NCI-H774 (cell line): ENCODE measurements around the gene CHGA.

Source experiments
- DNase-seq: peaks from one replicate; lab custom pipeline; 2025; lab: John Stamatoyannopoulos, UW

CHGA gene

DNA sequence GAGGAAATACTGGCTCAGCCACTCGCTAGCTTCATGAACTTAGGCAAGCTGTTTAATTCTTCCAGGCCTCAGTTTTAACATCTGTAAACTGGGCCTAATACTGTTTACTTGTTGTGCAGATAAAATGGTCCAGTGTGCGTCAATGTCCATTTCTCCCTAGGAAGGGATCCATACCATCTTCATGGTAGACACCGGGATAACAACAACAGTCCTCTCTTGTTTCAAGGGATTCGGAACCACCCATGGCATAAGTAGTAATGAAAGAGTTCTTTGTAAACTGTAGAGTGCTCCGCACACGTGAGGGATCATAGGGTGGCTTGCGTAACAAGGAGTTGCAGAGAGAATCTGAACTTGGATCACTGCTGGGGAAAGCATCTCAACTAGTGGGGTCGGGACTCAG, 17.3 kb upstream of the CHGA start:
- DNase-seq: no peak

- no peak for DNase-seq
Observed at GRCh38 chr14:92906420-92906819, 16.5 kb upstream of the CHGA start.

DNA sequence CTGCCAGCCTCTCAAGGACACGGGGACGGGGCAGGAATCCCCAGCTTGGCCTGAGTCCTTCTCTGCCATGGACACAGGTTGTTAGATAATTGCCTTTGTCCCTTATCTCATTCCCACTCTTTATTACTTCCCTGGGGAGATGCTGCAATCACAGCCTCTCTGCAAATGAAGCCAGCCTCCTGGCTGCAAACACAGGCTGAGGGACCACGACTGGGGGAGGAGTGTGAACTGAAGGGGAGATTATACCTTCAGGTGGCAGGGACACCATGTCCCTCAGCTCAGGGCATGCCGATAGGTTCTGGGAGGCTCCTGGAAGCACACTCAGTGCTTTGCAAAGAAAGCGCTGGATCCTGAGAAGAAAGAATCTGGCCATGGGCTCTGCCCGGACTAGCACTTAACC, 16.1 kb upstream of the CHGA start:
- no peak for DNase-seq

DNA sequence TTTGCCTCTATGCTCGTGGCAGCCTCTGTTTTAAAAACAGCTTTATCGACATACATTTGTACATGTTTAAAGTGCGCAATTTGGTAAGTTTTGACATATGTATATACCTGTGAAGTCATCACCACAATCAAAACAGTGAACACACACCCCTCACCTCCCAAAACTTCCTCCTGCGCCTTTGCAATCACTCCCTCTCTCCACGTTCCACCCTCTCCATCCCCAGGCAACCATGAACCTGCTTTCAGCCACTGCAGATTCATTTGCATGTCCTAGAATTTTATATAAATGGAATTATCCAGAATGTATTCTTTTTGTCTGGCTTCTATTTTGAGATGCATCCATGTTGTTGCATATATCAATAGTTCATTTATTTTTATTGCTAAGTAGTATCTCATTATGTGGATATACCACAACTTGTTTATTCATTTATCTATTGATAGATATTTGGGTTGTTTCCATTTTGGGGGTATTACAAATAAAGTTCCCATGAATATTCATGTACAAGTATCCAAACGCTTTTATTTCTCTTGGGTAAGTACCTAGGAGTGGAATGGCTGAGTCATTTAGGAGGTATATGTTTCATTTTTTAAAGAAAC, 15.5 kb upstream of the CHGA start:
- DNase-seq: no peak

- DNase-seq: no peak
Observed at GRCh38 chr14:92914087-92914656, 8.8 kb upstream of the CHGA start.

GRCh38 chr14:92916201-92916600, 6.7 kb upstream of the CHGA start:
- no peak for DNase-seq

- no peak for DNase-seq
Observed at GRCh38 chr14:92917041-92917940, 5.7 kb upstream of the CHGA start.

DNA sequence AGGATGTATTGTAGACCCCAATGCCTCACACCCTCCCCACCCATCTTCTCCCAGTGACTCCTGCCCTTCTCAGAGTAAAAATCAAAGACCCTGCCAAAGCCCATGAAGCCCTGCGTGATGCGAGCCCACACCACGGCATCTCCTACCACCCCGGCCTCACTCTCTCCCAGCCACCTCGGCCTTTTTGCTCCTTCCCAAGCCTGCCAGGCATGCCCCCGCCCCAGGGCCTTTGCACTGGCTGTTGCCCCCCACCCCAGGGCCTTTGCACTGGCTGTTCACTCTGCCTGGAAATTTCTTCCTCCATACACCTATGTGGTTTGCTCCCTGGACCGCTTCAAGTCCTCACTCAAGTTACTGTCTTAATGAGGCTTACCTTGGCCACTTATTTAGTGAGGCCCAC, 5.0 kb upstream of the CHGA start:
- no peak for DNase-seq

DNA sequence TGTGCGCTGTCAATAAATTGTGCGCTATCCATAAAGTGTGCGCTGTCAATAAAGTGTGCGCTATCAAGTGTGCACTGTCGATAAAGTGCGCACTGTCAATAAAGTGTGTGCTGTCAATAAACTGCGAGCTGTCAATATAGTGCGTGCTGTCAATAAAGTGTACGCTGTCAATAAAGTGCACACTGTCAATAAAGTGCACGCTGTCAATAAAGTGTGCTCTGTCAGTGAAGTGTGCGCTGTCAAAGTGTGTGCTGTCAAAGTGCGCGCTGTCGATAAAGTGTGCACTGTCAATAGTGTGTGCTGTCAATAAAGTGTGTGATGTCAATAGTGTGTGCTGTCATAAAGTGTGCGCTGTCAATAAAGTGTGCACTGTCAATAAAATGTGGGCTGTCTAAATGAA, 2.9 kb upstream of the CHGA start:
- no peak for DNase-seq

GRCh38 chr14:92922155-92922735, 705 bp upstream of the CHGA start:
- DNase-seq: peak; percentile 41

GRCh38 chr14:92923744-92924103, 774 bp downstream of the CHGA start:
- no peak for DNase-seq

- DNase-seq: no peak
Observed at GRCh38 chr14:92924247-92924646, 1.3 kb downstream of the CHGA start.

- DNase-seq: no peak
Observed at GRCh38 chr14:92925446-92925845, 2.5 kb downstream of the CHGA start.

- DNase-seq: no peak
Observed at GRCh38 chr14:92926180-92926845, 3.4 kb downstream of the CHGA start.

GRCh38 chr14:92926931-92927330, 4.0 kb downstream of the CHGA start:
- DNase-seq: no peak

DNA sequence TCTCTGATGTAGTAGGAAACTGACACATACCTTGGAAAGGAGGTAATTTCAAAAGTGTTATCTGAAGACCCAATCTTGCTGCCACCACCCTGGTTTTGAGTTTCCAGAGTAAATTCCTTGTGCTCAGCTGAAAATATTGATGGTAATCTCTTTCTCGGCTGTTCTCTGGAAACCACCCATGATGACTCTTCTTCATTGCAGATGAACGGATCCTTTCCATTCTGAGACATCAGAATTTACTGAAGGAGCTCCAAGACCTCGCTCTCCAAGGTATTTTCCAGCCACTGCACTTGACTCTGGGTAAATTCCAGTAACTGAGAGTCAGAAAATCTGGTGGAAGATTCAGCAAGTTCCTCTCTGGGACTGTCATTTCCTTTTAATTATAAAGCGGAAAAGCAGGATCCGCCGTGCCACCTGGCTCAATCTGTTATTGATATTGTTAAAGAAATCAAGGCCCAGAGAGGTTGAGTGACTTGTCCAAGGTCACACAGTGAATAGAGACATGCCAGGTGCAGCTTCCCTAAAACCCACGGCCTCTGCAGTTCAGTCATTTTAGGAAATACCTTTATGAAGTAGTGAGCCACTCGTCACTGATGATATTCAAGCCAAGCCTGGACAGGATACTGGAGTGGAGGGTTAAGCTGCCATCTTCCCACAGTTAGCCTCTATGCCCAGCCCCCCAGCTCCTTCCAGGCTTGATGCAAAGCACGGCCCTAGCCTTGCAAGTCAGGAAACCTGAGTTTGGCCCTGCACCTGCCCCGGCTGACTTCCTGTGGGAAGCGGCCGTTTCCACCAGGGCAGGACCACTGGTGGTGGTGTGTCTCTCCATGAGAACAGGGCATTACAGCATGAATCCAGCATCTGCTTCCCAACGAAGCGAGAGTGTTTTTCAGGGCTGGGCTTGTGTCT, 4.7 kb downstream of the CHGA start:
- DNase-seq: no peak

DNA sequence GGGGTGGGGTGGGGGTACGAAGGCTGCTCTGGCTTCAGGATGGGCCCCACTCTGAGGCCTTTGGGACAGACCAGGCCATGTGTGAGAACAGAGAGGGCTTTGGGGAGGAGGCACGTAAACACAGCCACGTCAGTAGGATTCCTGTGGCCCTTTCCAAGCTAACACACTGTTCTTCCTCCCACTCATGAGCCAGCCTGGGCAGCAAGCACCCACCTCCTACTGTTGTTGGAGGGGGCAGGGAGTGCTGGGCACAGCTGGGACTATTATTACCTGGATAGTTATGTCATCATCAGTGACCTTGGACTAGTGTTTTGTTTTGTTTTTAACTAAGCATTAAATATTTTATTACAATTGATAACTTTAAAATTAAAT, 5.3 kb downstream of the CHGA start:
- no peak for DNase-seq

DNA sequence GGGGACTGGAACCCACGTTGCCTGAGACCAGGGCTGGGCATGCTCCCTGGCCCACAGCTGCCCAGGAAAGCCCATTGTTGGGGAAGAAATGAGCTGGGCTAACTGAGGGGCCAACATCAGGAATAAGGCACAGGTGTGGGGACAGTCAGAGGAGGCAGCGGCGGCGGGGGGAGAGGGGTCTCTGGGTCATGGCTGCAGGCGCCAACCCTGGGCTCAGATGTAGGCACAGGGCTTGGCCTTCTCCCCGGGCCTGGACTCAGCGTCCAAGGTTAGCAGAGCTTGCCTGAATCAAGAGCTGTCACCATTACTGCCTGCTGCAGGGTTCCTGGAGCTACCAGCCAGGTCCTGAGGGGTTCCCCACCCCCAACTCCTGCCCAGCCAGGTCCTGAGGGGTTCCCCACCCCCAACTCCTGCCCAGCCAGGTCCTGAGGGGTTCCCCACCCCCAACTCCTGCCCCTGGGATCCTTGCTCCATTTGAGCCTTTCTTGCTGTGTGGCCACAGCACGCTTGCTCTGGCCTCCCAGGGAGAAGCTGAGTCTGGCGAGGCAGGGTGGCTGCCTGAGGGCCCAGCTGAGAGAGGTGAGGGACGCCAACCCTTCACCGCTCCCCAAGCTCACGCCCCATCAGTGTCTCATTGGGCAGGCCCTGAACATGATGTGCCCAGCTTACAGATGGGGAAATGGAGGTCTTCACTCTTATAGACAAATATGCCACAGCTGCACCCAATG, 6.2 kb downstream of the CHGA start:
- DNase-seq: no peak

DNA sequence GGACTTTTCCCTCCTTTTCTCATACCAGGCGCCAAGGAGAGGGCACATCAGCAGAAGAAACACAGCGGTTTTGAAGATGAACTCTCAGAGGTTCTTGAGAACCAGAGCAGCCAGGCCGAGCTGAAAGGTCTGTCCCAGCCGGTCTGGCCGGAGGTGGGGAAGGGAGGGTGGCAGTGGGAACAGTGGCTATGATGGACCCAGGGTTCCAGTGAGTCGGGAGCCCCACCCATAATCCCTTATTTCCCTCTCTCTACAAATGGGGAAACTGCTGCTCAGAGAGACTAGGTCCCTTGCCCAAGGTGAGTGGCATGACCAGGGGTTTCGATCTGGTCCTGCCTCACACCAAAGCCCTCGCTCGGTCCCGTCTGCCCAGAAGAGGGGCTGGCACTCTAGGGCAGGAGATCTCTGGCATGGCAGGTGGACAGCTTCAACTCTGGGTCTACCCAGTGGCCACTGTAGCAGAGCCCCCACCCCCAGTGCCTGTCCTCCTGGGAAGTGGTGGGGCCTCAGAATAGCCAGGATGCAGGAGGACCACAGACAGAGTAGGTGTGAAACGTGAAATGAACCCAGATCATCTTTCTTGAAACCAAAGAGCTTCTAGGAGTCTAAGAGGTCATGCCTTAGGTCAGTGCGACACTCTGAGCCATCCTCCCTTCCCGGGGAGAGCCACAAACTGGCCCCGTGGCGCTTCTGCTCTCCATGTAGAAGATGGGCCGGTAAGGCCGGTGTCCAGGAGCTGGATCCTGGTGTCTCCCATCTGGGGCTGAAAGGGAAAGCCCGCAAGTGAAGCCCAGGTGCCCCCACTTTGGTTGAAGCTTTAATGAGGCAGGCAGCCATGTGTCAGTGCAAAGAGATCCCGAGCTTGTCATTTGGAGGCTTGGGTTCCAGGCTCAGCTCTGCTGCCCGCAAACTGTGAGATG, 7.0 kb downstream of the CHGA start:
- DNase-seq: no peak
